Body of pancreas (tissue), 4 donors: ENCODE results near the gene IRAK1BP1. TPM values are rescaled to one million over a fixed set of nuclear protein-coding genes. Genes with fewer than 3 reads are reported as not detected.

Source experiments
- ATAC-seq: fragments of 150-250 bp; one replicate; pipeline ENCODE4 v1.9.1; 2016
- DNase-seq, 4 donors: peaks; one replicate each; pipeline ENCODE4 v3.0.0-alpha.2; 2019
- H3K27ac ChIP-seq, 4 donors: fragments of 200-600 bp; sonication (generic); 1 replicate in 3 of 4; 2 replicates in 1 of 4; pipeline versions ENCODE4 v1.5.1 to v1.6.1; 2016 to 2019; ENCODE audit warnings: mild to moderate bottlenecking in 1 of 4, mixed read lengths in 1 of 4, moderate library complexity in 1 of 4
- H3K27me3 ChIP-seq, 2 donors: fragments of 200-600 bp; sonication (generic); one replicate each; pipeline ENCODE4 v1.6.0; 2016; ENCODE audit warnings: mild to moderate bottlenecking in 1 of 2
- H3K36me3 ChIP-seq, 2 donors: fragments of 200-600 bp; sonication (generic); replicated peaks in 1 of 2; 2 replicates each; pipeline ENCODE4 v1.5.1; 2016; ENCODE audit warnings: low read depth in 2 of 2; ENCODE audit not compliant: insufficient read depth in 1 of 2
- H3K4me1 ChIP-seq: fragments of 200-600 bp; sonication (generic); one replicate; pipeline ENCODE4 v1.6.0; 2016
- H3K4me3 ChIP-seq, 2 donors: fragments of 200-600 bp; sonication (generic); 1 replicate in 1 of 2; 2 replicates in 1 of 2; pipeline ENCODE4 v1.5.1; 2016 to 2019
- H3K9me3 ChIP-seq, 3 donors: fragments of 200-600 bp; sonication (generic); 1 replicate in 2 of 3; 2 replicates in 1 of 3; pipeline ENCODE4 v1.5.1; 2016
- CTCF ChIP-seq, 7 experiments: fragments of 450-650 bp in 4 of 7; fragments of 200-600 bp in 3 of 7; sonication (generic) in 3 of 7; IDR thresholded peaks; one replicate each; pipeline ENCODE4 v1.5.1; 2016 to 2019; ENCODE audit warnings: antibody characterized with exemption in 7 of 7
- POLR2A ChIP-seq, 3 donors: fragments of 450-650 bp; IDR thresholded peaks; one replicate each; pipeline ENCODE4 v1.6.1; 2016; ENCODE audit warnings: antibody characterized with exemption in 3 of 3, mild to moderate bottlenecking in 2 of 3
- WGBS, 2 donors: methylation state at CpG; one replicate each; pipeline ENCODE4 v1.1.5; 2017; 5-methylcytosine and 5-hydroxymethylcytosine counted together
- intact Hi-C: fragments of 100-400 bp; cut with DNase I; formaldehyde crosslinking; loops from one replicate; pipeline ENCODE4 v1.15.1; 2023
- total RNA-seq, 2 donors: library from RNA; depleted of rRNA; stranded (reverse); fragments of >200 nt; gene quantifications; one replicate each; pipeline ENCODE4 v1.1.0, GENCODE V29; 2016

Gene IRAK1BP1
- total RNA-seq, 2 donors from 2014 or later, result 6.9 to 9.3 TPM

GRCh38 chr6:78841111-78841510 lies 26.2 kb upstream of the IRAK1BP1 start:
- intact Hi-C loops, result no loop called here
- ATAC-seq (no peak), DNase-seq (no peak)

DNA sequence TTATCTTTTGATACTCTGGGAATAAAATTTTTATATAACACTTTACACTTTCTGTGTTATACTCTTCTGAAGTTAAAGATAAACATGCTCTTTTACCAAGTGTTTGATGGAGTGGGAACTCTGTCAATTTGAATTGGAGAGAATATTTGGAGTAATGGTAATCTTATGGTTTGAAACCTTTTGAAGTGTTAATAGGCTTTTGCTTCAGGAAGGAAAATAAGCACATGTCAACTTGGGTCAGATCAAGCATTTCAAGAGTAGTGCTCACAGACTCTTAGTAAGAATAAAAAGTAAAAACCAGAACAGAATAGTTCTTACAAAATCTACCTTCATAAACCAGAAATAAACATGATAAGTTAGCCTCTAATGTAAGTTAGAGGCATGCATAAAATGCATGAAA lies 24.4 kb upstream of the IRAK1BP1 start:
- ATAC-seq (no peak), DNase-seq (no peak)
- intact Hi-C loops, result no loop called here
- TF ChIP-seq CTCF (IDR thresholded peaks at IDR 0.05) (no peak), POLR2A (IDR thresholded peaks at IDR 0.05) (no peak)
- H3K27ac ChIP-seq, result no peak overlapping the region
- H3K9me3 ChIP-seq, result no peaks in the 10 kb centered on the region
- no peak overlapping the region for H3K4me3 ChIP-seq
- H3K27me3 ChIP-seq, result no peaks in the 10 kb centered on the region
- peaks cover 14% of the 10 kb centered on the region for H3K4me1 ChIP-seq
- no peaks in the 10 kb centered on the region for H3K36me3 ChIP-seq

More at GRCh38 chr6:78841111-78841510, 26.2 kb upstream of the IRAK1BP1 start:
- TF ChIP-seq POLR2A (IDR thresholded peaks at IDR 0.05), result no peak
- no peak for TF ChIP-seq CTCF (IDR thresholded peaks at IDR 0.05)
- H3K36me3 ChIP-seq, result no peaks in the 10 kb centered on the region
- no peak overlapping the region for H3K4me3 ChIP-seq
- H3K27ac ChIP-seq, result no peak overlapping the region
- H3K9me3 ChIP-seq, result no peaks in the 10 kb centered on the region
- H3K4me1 ChIP-seq, result peaks cover 14% of the 10 kb centered on the region
- H3K27me3 ChIP-seq, result no peaks in the 10 kb centered on the region

DNA sequence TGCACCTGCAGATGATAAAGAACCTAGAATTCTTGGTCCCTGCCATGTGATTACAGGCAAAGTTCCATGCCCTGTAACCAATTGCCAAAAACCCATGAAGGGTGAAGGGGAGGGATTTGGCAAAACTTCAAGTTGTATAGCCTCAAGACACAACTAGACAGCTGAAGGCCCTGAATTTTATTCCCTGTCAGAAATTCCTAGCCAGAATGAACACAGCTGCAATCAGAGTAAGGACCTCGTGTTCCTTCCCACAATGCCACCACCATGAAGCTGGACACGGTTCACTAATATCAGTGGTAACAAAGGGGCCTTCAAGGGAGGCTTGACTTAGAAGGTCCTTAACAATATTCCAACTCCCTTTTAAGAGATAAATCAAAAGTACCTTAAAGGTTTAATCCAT lies 22.5 kb upstream of the IRAK1BP1 start:
- Histone ChIP-seq H3K36me3 (no peaks in the 10 kb centered on the region), H3K27ac (peak overlapping the region in 1 of 4 donors; percentile 20), H3K4me1 (peaks cover 14% of the 10 kb centered on the region), H3K27me3 (no peaks in the 10 kb centered on the region), H3K4me3 (no peak overlapping the region), H3K9me3 (no peaks in the 10 kb centered on the region)
- ATAC-seq, result peak; percentile 87
- intact Hi-C loops, result no loop called here
- TF ChIP-seq CTCF (IDR thresholded peaks at IDR 0.05), result no peak
- DNase-seq, result peak; percentile 30 to 54 (median 40)
- 15 to 17% methylated on average over 2 of the region's 2 CpGs for WGBS, 2 donors

DNA sequence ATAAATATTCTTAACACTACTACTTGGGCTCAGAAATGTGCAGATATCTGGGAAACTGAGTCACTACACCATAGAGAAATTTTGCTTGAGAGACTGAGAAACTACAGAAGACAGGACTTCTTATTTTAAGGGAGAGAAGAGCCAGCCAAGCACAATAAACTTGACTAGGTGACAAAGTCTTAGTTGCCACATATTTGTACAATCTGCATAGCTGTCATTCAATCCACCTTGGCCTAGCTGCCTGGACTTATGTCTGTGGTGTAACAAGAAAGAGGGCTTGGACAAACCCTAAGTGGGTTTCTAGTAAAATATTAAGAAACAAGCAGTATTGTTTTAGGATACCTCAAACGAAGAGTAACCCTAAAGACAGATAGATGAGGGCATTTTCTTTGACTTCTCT lies 21.8 kb upstream of the IRAK1BP1 start:
- Histone ChIP-seq H3K4me3 (no peak overlapping the region), H3K27me3 (no peaks in the 10 kb centered on the region), H3K36me3 (no peaks in the 10 kb centered on the region), H3K27ac (no peak overlapping the region), H3K9me3 (no peaks in the 10 kb centered on the region), H3K4me1 (peaks cover 14% of the 10 kb centered on the region)
- ATAC-seq (peak; percentile 51), DNase-seq (no peak)
- WGBS, 2 donors, result 63 to 71% methylated on average over 1 of the region's 1 CpG
- intact Hi-C loops, result no loop called here
- TF ChIP-seq POLR2A (IDR thresholded peaks at IDR 0.05), result no peak
- TF ChIP-seq CTCF (IDR thresholded peaks at IDR 0.05), result no peak

- no peaks in the 10 kb centered on the region for H3K9me3 ChIP-seq
- H3K27me3 ChIP-seq, result no peaks in the 10 kb centered on the region
- intact Hi-C loops, result no loop called here
- no peak overlapping the region for H3K4me3 ChIP-seq
- TF ChIP-seq POLR2A (IDR thresholded peaks at IDR 0.05) (no peak), CTCF (IDR thresholded peaks at IDR 0.05) (no peak)
- H3K4me1 ChIP-seq, result peaks cover 2% of the 10 kb centered on the region
- H3K27ac ChIP-seq, result no peak overlapping the region
- H3K36me3 ChIP-seq, result no peaks in the 10 kb centered on the region
- DNase-seq, result no peak
- ATAC-seq, result no peak
Observed at GRCh38 chr6:78850621-78851020, 16.7 kb upstream of the IRAK1BP1 start.
